Vagina (tissue), 2 donors: ENCODE data around the gene PCBP4.

ENCODE experiments used
- POLR2AphosphoS5 ChIP-seq, 2 donors: sonication (generic); formaldehyde crosslinking; IDR thresholded peaks; one replicate each; pipeline ENCODE4 v1.9.0; 2017; ENCODE audit warnings: antibody characterized with exemption in 2 of 2, mild to moderate bottlenecking in 2 of 2, low read depth in 1 of 2; ENCODE audit not compliant: insufficient read depth in 1 of 2
- TF ChIP-seq, protein P1 (sequence below), 3 experiments: fragments of 450-650 bp in 2 of 3; fragments of 200-600 bp in 1 of 3; sonication (generic) in 1 of 3; IDR thresholded peaks; one replicate each; pipeline ENCODE4 v1.5.1; 2017 to 2019; ENCODE audit warnings: antibody characterized with exemption in 3 of 3, mild to moderate bottlenecking in 2 of 3, moderate library complexity in 2 of 3

DNA sequence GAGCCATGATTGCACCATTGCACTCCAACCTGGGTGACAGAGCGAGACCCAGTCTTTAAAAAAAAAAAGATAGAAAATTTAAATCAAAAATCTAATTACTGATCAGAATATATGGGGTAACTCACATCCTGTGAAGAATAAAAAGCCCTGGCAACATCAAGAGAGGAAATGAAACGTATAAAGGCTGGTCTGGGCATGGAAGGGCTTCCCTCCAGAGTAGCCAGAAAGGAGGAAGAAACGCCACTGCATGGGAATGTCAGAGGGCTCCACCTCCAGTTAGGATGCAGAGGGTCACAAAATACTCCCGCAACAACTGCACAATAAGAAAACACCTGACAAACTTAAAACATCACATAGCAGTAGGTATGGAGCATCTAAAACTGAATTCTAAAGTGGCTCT is 59.2 kb downstream of the PCBP4 start:
- no peak for TF ChIP-seq POLR2AphosphoS5 (IDR thresholded peaks at IDR 0.05; ENCODE audit: insufficient read depth in 1 of 2, low read depth in 1 of 2)
- TF ChIP-seq, protein P1, sequence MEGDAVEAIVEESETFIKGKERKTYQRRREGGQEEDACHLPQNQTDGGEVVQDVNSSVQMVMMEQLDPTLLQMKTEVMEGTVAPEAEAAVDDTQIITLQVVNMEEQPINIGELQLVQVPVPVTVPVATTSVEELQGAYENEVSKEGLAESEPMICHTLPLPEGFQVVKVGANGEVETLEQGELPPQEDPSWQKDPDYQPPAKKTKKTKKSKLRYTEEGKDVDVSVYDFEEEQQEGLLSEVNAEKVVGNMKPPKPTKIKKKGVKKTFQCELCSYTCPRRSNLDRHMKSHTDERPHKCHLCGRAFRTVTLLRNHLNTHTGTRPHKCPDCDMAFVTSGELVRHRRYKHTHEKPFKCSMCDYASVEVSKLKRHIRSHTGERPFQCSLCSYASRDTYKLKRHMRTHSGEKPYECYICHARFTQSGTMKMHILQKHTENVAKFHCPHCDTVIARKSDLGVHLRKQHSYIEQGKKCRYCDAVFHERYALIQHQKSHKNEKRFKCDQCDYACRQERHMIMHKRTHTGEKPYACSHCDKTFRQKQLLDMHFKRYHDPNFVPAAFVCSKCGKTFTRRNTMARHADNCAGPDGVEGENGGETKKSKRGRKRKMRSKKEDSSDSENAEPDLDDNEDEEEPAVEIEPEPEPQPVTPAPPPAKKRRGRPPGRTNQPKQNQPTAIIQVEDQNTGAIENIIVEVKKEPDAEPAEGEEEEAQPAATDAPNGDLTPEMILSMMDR (IDR thresholded peaks at IDR 0.05): no peak
